HL-60/S4 treated with phorbol 12-myristate 13-acetate at 8.2 ng/mL for 4 days and 3 days (cell line): ENCODE results near the gene JOSD2.

Experiments used
- in situ Hi-C: fragments of 300-500 bp; cut with MboI; formaldehyde crosslinking; loops from 2 replicates; pipeline ENCODE4 v1.15.0; 2022; ENCODE audit warnings: low sequenced_read_pairs

JOSD2 gene

GRCh38 chr19:50496189-50497021, 14.6 kb downstream of the JOSD2 start:
- in situ Hi-C loops: no loop called here

- in situ Hi-C loops: no loop called here
These were observed 15.9 kb downstream of the JOSD2 start for GRCh38 chr19:50495020-50495531.

GRCh38 chr19:50494186-50495019, 16.6 kb downstream of the JOSD2 start:
- in situ Hi-C loops: no loop called here

GRCh38 chr19:50493171-50493570, 17.8 kb downstream of the JOSD2 start:
- in situ Hi-C loops: no loop called here

DNA sequence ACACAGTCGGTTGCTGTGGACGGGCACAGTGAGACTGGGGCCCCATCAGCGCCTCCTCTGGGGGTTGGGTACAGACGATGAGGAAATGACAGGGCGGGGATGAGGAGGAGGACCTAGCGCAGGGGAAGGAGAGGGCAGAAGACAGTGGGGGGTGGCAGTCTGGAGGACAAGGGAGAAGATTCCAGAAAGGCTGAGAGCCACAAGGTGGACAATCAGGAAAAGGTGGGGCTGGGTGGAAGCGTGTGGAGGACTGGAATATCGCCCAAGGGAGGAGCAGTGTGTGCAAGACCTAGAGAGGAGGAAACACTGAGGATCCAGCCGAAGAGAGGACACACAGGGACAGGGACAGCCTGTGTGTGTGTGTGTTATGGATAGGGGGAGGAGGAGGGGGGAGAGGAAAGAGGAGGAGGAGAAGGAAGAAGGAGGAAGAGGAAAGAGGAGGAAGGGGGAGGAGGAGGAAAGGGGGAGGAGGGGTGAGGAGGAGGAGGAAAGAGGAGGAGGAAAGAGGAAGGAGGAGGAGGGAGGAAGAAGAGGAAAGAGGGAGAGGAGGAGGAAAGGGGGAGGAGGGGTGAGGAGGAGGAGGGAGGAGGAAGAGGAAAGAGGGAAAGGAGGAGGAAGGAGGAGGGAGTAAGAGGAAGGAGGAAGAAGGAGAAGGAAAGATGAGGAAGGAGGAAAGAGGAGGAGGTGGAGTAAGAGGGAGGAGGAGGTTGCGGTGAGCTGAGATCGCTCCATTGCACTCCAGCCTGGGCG, 18.5 kb downstream of the JOSD2 start:
- in situ Hi-C loops: no loop called here

DNA sequence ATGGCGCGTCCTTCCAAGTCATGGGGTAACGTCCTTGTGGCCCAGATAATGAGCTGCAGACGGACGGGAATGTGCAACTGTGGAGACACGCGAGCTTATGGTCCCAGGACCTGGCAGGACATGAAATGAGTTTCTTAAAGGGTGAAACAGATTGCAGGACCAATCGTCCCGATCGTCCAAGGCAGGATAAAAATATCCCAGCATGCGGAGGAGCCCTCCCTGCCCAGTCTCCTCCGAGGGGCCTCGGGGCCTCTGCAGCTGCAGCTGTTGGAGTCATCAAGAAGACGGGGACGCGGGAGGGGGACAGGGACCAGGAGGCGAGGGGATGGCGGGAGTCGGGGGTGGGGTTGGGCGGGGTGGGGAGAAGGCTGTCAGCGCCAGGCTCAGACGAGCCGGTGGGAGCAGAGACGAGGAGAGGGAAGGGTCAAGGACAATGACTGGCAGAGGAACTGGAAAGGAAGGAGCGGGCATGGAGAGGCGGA, 20.0 kb downstream of the JOSD2 start:
- in situ Hi-C loops: no loop called here

- in situ Hi-C loops: no loop called here
These were observed 20.6 kb downstream of the JOSD2 start for GRCh38 chr19:50490411-50490811.

GRCh38 chr19:50489461-50490011, 21.5 kb downstream of the JOSD2 start:
- in situ Hi-C loops: no loop called here

DNA sequence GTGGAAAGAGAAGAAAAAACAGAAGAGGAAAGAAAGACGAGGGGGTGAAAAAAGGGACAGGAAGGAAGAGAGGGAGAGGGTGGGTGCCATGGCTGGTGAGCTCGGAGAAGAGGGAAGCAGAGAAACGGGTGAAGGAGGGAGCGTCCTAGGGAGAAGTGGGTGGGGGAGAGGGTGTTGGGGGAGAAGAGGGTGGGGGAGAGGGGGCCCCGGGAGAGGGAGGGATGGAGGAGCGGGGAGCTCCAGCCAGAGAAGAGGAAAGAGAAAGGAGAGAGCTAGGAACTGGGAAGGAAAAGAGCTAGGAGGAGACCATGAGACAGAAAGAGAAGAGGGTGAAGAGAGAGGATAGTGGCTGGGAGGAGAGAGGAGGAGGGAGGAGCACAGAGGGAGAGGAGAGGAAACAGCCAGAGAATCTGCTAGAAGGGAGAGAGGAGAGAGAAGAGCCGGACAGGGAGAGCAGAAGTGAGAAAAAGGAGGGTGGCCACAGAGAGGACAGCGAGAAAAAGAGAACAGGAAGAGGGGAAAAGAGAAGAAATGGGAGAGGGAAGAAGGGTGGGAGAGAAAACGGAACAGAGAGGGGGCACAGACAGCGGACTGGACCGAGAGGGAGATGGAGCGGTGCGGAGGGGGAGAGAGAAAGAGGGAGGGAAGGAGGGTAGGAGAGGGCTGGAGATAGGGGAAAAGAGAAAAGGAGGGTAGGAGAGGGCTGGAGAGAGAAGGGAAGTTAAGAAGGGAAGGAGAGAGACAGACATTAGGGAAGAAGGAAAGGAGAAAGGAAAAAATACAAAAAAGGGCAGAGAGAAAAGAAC, 22.4 kb downstream of the JOSD2 start:
- in situ Hi-C loops: no loop called here

DNA sequence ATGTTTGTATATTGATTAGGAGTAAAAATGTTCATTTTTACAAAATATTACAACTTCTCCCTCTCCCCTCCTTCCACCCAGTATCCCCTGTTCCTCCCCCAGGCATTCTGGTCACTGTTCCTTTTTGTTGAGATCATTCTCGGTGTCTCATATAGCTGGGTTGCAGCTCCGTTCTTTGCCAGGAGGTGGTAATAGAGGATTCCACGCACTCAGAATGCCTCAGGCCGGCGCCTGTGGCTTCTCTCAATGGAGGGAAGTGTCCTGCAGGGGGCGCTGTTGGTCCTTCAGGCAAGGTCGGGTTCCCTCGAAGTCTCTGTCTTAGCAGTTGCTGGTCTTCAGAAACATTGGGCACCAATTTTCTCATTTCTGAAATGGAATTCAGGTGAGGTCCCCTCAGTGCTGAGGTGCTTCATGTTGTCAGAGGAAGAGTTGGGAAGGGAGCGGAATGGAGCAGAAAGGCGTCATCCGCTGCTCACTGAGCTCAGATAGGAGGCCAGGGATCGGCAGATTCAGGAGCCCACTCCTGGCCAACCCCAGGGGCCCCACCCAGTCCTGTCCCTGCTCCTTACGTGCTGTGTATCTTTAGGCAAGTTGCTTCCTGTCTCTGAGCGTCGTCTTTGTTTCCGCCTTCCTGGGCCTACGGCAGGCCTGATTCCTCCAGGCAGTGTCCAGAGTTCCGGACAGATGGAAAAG, 24.0 kb downstream of the JOSD2 start:
- in situ Hi-C loops: no loop called here

DNA sequence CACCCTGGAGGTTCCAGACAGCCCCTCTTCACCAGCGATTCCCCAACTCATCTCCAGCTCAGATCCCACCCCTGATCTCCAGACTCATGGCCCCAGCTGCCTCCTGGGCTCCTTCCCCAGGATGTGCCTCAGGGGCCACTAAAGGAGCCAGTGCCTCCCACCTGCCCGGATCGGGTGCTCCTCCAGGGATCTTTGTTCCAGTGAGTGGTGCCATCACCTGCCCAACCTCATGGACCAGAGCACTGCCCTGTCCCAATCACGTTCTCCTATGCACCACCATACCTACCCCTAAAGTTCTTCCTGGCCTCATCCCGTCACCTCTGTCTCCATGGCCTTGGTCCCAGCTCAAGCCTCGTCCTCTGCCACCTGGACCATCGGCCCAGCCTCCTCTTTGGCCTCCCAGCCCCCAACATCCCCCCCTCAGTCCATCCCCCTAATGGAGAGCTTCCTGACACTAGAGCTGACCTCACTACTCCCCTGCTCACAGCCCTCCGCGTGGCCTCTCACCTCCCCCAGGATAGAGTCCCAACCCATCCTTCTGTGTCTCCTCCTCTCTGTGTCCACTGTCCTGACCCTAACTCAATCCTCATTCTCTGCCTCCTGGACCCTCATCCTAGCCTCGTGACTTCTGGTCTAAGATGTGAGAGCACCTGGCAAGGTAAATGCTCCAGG, 25.6 kb downstream of the JOSD2 start:
- in situ Hi-C loops: no loop called here

- in situ Hi-C loops: no loop called here
These were observed 28.1 kb downstream of the JOSD2 start for GRCh38 chr19:50482916-50483315.

GRCh38 chr19:50482271-50482855, 28.6 kb downstream of the JOSD2 start:
- in situ Hi-C loops: no loop called here

- in situ Hi-C loops: no loop called here
These were observed 29.4 kb downstream of the JOSD2 start for GRCh38 chr19:50481351-50482149.

- in situ Hi-C loops: no loop called here
These were observed 30.5 kb downstream of the JOSD2 start for GRCh38 chr19:50480281-50481111.

DNA sequence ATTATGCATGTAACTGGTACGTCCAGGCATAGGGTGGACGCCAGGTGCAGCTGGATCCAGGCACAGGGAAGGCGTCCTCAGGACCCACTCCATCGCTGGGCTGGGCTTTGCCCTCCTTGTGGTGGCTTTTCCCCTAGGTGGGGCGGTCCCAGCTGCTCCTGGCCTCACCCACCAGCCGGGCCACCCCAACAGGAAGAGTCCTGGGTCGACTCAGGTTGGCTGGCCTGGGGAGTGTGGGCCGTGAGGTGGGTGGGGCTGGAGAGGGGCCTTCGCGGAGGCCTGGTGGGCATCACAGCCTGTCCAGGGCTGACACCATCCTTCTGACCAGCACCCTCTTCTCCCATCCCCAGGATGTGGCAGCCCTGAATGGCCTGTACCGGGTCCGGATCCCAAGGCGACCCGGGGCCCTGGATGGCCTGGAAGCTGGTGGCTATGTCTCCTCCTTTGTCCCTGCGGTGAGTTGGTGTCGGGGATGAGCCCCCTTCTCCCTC, 31.2 kb downstream of the JOSD2 start:
- in situ Hi-C loops: no loop called here
